GM19397 (cell line): ENCODE results near the gene RCAN3.
"Not testable (repeated sequence)": the region's sequence is repeated elsewhere in the genome, so short reads cannot be mapped to it uniquely, and the experiment has no call there.

Experiments used
- ATAC-seq: cut with Tn5 transposase; IDR thresholded peaks from one replicate; pipeline ENCODE4 v1.9.1; 2021; ENCODE audit warnings: mild to moderate bottlenecking, moderate library complexity; ENCODE audit not compliant: unreplicated experiment

RCAN3 gene

DNA sequence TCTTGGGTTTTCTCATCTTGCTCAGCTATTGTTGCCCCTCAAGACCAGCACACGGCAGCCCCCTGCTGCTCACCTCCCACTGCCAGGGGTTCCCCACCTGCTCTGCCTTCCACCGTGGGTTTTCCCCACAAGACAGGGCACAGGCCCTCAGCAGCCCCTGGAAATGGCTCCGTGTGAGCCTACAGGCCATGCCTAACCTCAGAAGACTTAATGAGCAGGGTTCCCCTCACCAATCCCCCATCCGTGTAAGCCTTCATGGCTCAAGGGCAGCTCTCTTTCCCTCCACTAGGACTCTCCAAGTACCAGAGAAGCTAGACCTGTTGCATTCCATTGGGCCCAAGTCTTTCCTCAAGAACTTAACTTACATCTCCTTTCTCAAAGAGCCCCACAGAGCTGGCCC is 18.4 kb upstream of the RCAN3 start:
- no peak for ATAC-seq

DNA sequence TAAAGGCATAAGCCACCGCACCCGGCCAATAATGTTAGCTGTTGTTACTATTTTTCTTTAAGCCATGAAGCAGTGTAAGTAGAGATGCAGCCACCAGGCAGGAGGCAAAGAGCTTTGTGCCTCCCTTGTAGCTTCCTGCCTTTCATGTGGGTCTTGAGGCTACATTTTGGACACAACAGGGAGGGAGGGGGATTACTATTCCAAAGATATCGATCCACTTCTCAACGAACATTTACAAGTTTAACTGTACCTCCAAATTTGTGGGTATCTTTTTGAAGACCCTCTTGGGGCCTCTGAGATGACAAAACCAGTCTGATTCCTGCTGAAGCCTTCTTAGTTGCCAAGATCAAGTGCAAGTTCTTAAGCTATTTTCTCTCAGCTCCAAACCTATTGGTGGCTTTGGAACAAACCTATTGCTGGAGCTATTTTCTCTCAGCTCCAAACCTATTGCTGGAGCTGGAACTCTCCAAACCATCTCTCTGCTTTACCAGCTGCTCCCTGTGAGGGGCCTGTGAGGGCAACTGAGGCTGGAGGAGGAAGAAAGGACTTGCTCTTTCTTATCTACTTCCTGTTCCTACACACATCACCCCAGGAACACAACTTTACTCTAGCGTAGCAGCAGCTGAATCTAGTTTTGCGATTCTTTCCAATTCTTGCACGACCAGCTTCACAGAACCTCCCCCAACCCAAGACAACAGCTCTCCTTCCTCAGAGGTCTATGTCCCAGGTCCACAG is 16.1 kb upstream of the RCAN3 start:
- ATAC-seq = no peak

GRCh38 chr1:24487455-24487854 is 15.2 kb upstream of the RCAN3 start:
- ATAC-seq = no peak

GRCh38 chr1:24488159-24488558 is 14.5 kb upstream of the RCAN3 start:
- not testable (repeated sequence) for ATAC-seq

DNA sequence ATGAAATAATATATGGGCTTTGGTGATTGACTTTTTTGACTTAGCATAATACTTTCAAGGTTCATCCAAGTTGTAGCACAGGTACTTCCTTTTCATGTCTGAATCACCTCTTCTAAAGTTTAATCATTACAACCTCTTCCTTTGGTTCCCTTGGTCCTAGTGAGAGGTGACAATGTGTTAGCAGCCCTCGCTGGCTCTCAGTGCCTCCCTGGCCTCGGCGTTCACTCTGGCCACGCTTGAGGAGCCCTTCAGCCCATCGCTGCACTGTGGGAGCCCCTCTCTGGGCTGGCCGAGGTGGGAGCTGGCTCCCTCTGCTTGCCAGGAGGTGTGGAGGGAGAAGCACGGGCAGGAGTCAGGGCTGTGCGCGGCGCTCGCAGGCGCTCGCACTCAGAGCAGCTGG is 13.0 kb upstream of the RCAN3 start:
- ATAC-seq = no peak

GRCh38 chr1:24490101-24490781 is 12.4 kb upstream of the RCAN3 start:
- no peak for ATAC-seq

DNA sequence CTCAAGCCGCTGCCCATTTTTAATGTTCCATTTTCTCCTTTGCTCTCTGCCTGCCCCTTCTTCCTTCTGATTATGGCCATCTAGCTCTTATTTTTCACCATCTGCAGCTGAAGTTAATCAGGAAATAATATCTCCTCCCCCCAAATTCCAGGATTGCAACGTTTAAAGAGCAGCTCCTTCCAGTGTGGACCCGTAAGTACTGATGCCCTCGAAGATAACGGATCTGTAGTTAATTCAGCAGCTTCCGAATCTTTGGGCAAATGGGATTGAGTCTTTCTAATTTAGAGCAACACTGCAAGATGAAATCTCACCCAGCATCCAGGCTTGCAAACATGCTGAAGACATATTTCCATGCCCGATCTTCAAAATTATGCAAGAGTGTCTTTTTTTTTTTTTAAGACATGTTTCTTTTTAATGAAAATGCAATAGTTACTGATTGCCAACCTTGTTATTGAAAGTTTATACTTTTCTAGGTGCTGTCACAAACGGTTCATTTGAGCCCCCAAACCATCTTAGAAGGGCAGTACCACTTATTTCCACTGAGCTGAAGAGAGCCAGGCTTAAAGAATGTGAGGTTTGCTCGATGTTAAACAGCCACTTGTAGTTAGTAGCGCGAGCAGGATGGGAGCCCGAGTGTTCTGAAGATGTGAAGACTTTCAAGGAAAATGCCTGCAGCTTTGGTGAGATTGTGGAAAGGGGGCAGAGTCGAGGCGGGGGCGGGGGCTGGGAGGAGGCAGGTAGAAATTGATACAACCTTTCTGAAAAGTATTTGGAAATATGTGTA is 10.9 kb upstream of the RCAN3 start:
- ATAC-seq = no peak

DNA sequence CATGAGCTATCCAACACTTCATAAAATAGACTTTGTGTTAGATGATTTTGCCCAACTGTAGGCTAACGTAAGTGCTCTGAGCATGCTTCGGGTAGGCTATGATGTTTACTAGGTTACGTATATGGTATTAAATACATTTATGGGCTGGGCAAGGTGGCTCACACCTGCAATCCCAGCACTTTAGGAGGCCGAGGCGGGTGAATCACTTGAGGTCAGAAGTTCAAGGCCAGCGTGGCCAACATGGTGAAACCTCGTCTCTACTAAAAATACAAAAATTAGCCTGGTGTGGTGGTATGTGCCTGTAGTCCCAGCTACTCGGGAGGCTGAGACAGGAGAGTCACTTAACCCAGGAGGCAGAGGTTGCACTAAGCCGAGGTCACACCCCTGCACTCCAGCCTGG is 9.7 kb upstream of the RCAN3 start:
- ATAC-seq = not testable (repeated sequence)

GRCh38 chr1:24493785-24494184 is 8.9 kb upstream of the RCAN3 start:
- ATAC-seq = no peak

GRCh38 chr1:24498589-24498988 is 4.0 kb upstream of the RCAN3 start:
- no peak for ATAC-seq

- no peak for ATAC-seq
Measured at GRCh38 chr1:24500448-24501048, 2.1 kb upstream of the RCAN3 start.

- ATAC-seq = no peak
Measured at GRCh38 chr1:24501371-24502064, 1.1 kb upstream of the RCAN3 start.

GRCh38 chr1:24502065-24502708 is 449 bp upstream of the RCAN3 start:
- no peak for ATAC-seq

- ATAC-seq = no peak
Measured at GRCh38 chr1:24503059-24503751, 569 bp downstream of the RCAN3 start.

DNA sequence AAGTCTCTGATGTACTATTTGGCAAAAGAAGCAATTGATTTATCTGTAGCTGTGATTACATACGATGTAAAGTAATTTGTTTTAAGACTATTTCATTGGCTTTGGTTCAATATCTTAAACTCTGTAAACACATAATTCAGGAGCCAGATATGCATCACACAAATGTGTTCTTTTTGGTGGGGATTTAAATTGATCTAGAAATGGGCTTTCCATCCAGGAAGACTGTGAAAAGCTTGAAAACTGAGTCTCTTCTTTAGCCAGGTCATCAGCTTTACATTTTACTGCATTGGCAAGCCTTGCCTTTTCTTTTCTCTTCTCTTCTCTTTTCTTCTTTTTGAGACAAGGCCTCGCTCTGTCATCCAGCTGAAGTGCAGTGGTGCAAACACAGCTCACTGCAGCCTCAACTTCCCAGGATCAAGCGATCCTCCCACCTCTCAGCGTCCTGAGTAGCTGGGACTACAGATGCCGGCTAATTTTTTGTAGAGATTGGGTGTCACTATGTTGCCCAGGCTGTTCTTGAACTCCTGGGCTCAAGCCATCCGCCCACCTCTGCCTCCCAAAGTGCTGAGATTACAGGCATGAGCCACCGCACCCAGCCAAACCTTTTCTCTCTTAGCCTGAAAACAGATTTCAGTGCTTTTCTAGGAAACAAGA is 1.4 kb downstream of the RCAN3 start:
- no peak for ATAC-seq

GRCh38 chr1:24504560-24504959 is 1.9 kb downstream of the RCAN3 start:
- ATAC-seq = no peak

DNA sequence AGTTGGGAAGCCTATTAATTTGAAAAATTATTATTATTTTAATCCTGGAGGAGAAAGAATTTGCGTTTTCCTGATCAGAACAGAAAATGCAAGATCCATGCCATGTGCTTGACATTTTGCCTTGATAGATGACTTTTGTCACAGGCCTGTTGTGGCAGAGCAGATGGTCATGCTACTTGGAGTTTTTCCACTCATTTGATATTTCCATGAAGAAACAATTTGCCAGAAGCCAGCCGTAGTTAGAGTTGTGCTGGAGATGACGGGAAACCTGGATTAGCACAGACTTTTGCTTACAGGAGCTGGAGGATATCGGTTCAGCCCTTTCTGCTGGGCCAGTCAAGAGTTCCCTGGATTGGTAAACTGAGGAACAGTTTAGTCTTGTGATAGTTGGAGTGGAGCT is 3.2 kb downstream of the RCAN3 start:
- no peak for ATAC-seq

- no peak for ATAC-seq
Measured at GRCh38 chr1:24506691-24507381, 4.2 kb downstream of the RCAN3 start.

- no peak for ATAC-seq
Measured at GRCh38 chr1:24507405-24507804, 4.8 kb downstream of the RCAN3 start.
